DOHH2 (cell line): Measurements from ENCODE around the gene KLHL7.

ENCODE experiments used
- H3F3A ChIP-seq: fragments of 200-600 bp; sonication (generic), shearing (Covaris generic); 2 replicates; pipeline ENCODE4 v1.6.0; 2016; ENCODE audit warnings: antibody characterized with exemption, mild to moderate bottlenecking; ENCODE audit not compliant: control insufficient read depth, insufficient read depth
- H3K27ac ChIP-seq: fragments of 200-600 bp; sonication (generic); 2 replicates; pipeline ENCODE4 v1.5.1; 2014; ENCODE audit warnings: low read depth, mild to moderate bottlenecking, low read length, moderate library complexity
- H3K27me3 ChIP-seq: fragments of 200-600 bp; sonication (generic); 2 replicates; pipeline ENCODE4 v1.6.1; 2014; ENCODE audit warnings: mild to moderate bottlenecking, low read length, mixed read lengths; ENCODE audit not compliant: control insufficient read depth
- H3K36me3 ChIP-seq: fragments of 200-600 bp; sonication (generic); 2 replicates; pipeline ENCODE4 v1.6.1; 2014; ENCODE audit warnings: mild to moderate bottlenecking, low read length, moderate library complexity, mixed read lengths; ENCODE audit not compliant: control insufficient read depth
- H3K4me1 ChIP-seq: fragments of 200-600 bp; sonication (generic); 2 replicates; pipeline ENCODE4 v1.6.1; 2014; ENCODE audit warnings: mild to moderate bottlenecking, low read length, mixed read lengths; ENCODE audit not compliant: control insufficient read depth
- H3K4me2 ChIP-seq: fragments of 200-600 bp; sonication (generic); 2 replicates; pipeline ENCODE4 v1.6.0; 2014; ENCODE audit warnings: mild to moderate bottlenecking, low read length, moderate library complexity
- H3K4me3 ChIP-seq: fragments of 200-600 bp; sonication (generic); 2 replicates; pipeline ENCODE4 v1.5.1; 2014; ENCODE audit warnings: mild to moderate bottlenecking, low read length, mixed read lengths
- H3K79me2 ChIP-seq: fragments of 200-600 bp; sonication (generic); 2 replicates; pipeline ENCODE4 v1.6.1; 2014; ENCODE audit warnings: mild to moderate bottlenecking, low read length, mixed read lengths; ENCODE audit not compliant: control insufficient read depth
- H3K9me2 ChIP-seq: fragments of 200-600 bp; sonication (generic); replicated peaks from 2 replicates; pipeline ENCODE4 v1.6.1; 2014; ENCODE audit warnings: mild to moderate bottlenecking, low read length, mixed read lengths; ENCODE audit not compliant: control insufficient read depth
- H3K9me3 ChIP-seq: fragments of 200-600 bp; sonication (generic); 2 replicates; pipeline ENCODE4 v1.6.1; 2014; ENCODE audit warnings: antibody characterized with exemption, low read length, mixed read lengths; ENCODE audit not compliant: control insufficient read depth, insufficient read depth
- H4K20me1 ChIP-seq: fragments of 200-600 bp; sonication (generic); 2 replicates; pipeline ENCODE4 v1.6.0; 2014; ENCODE audit warnings: low read depth, mild to moderate bottlenecking, antibody characterized with exemption, low read length, moderate library complexity; ENCODE audit not compliant: control insufficient read depth, insufficient read depth
- CTCF ChIP-seq: fragments of 200-600 bp; sonication (generic); IDR thresholded peaks from one replicate; pipeline ENCODE4 v1.5.1; 2014; ENCODE audit warnings: antibody characterized with exemption, mild to moderate bottlenecking, low read depth, low read length; ENCODE audit not compliant: poor library complexity, severe bottlenecking
- EZH2phosphoT487 ChIP-seq: fragments of 200-600 bp; sonication (generic); IDR thresholded peaks from 2 replicates; pipeline ENCODE4 v1.6.1; 2017; ENCODE audit warnings: borderline replicate concordance, mild to moderate bottlenecking, antibody characterized with exemption, low read length, moderate library complexity, mixed read lengths

The KLHL7 gene

GRCh38 chr7:23168111-23168885, 62.7 kb downstream of the KLHL7 start:
- Histone ChIP-seq H3K79me2 (no peaks in the 10 kb centered on the region), H3K27ac (no peak overlapping the region), H3K9me2 (no peaks in the 10 kb centered on the region), H3F3A (peaks cover 4% of the 10 kb centered on the region; the same call in 1 of the 2 replicates), H3K9me3 (no peaks in the 10 kb centered on the region), H3K36me3 (no peaks in the 10 kb centered on the region), H3K27me3 (no peaks in the 10 kb centered on the region), H3K4me2 (no peak overlapping the region), H4K20me1 (no peaks in the 10 kb centered on the region), H3K4me3 (no peak overlapping the region), H3K4me1 (no peaks in the 10 kb centered on the region)
- TF ChIP-seq EZH2phosphoT487: no peak
- TF ChIP-seq CTCF: no peak

- no peaks in the 10 kb centered on the region for H4K20me1 ChIP-seq
- no peak overlapping the region for H3K4me2 ChIP-seq
- no peaks in the 10 kb centered on the region for H3K27me3 ChIP-seq
- H3K4me3 ChIP-seq: no peak overlapping the region
- peaks cover 7% of the 10 kb centered on the region for H3K4me1 ChIP-seq
- TF ChIP-seq CTCF (no peak), EZH2phosphoT487 (no peak)
- no peaks in the 10 kb centered on the region for H3K9me3 ChIP-seq
- H3K36me3 ChIP-seq: no peaks in the 10 kb centered on the region
- no peaks in the 10 kb centered on the region for H3K9me2 ChIP-seq
- no peak overlapping the region for H3K27ac ChIP-seq
- peaks cover 10% of the 10 kb centered on the region for H3F3A ChIP-seq
- peaks cover 8% of the 10 kb centered on the region for H3K79me2 ChIP-seq
Observed at GRCh38 chr7:23175938-23176337, 70.4 kb downstream of the KLHL7 start.

GRCh38 chr7:23181684-23182553, 76.3 kb downstream of the KLHL7 start, which contains the start of gene NUP42:
Gene NUP42, plus strand, starts transcription at chr7:23182048. Its CDS starts 38 bp downstream, at chr7:23182086.
- Histone ChIP-seq H3K27me3 (no peaks in the 10 kb centered on the region), H3K4me2 (peak within 1 kb of the TSS; percentile 91), H4K20me1 (peaks cover 5% of the 10 kb centered on the region; the same call in 1 of the 2 replicates), H3K36me3 (peaks cover 44% of the 10 kb centered on the region), H3K4me3 (peak within 1 kb of the TSS; percentile 92), H3K27ac (peak within 1 kb of the TSS; percentile 84), H3K9me2 (no peaks in the 10 kb centered on the region), H3K9me3 (no peaks in the 10 kb centered on the region), H3K4me1 (peaks cover 33% of the 10 kb centered on the region), H3F3A (peaks cover 8% of the 10 kb centered on the region), H3K79me2 (peaks cover 67% of the 10 kb centered on the region)
- TF ChIP-seq EZH2phosphoT487 (peak; percentile 37; the same call in 1 of the 2 replicates), CTCF (no peak)
